HEK293 (cell line): ENCODE measurements around the gene VSTM4.

Source experiments
- CTCF ChIA-PET: fragments of 350-600 bp; formaldehyde crosslinking; extraction: SDS; loops from one replicate; lab custom pipeline; 2021; ENCODE audit warnings: antibody characterized with exemption; lab: Yijun Ruan, JAX
- POLR2A ChIA-PET: fragments of 300-600 bp; formaldehyde crosslinking; extraction: SDS; loops from one replicate; lab custom pipeline; 2020; ENCODE audit warnings: antibody characterized with exemption, inconsistent platforms; lab: Yijun Ruan, JAX
- H3K27ac ChIP-seq: fragments of 200-500 bp; sonication (Bioruptor generic); 2 replicates; pipeline ENCODE4 v1.5.1; 2014; ENCODE audit warnings: low read depth, low read length, control low read depth, inconsistent platforms; ENCODE audit errors: extremely low read depth
- H3K36me3 ChIP-seq, 2 experiments: fragments of 200-500 bp in 1 of 2; sonication (Bioruptor generic) in 1 of 2; 1 replicate in 1 of 2; 2 replicates in 1 of 2; pipeline ENCODE4 v1.5.1; 2014 to 2017; ENCODE audit warnings: inconsistent platforms in 2 of 2, low read length in 2 of 2; ENCODE audit not compliant: control insufficient read depth in 2 of 2, insufficient read depth in 1 of 2
- H3K4me1 ChIP-seq: fragments of 200-500 bp; sonication (Bioruptor generic); 2 replicates; pipeline ENCODE4 v1.5.1; 2014; ENCODE audit warnings: mild to moderate bottlenecking, low read length, inconsistent platforms; ENCODE audit not compliant: control insufficient read depth, insufficient read depth
- H3K4me3 ChIP-seq: 2 replicates; pipeline ENCODE4 v1.5.1; 2011; ENCODE audit warnings: low read depth, mild to moderate bottlenecking, control low read depth, low read length, moderate library complexity
- H3K9me3 ChIP-seq: fragments of 200-500 bp; sonication (Bioruptor generic); 2 replicates; pipeline ENCODE4 v1.5.1; 2014; ENCODE audit warnings: low read depth, low read length, inconsistent platforms; ENCODE audit not compliant: control insufficient read depth, insufficient read depth
- EGR2 ChIP-seq: fragments of 450-650 bp; formaldehyde crosslinking; IDR thresholded peaks from 2 replicates; pipeline ENCODE4 v1.5.1; 2016; ENCODE audit warnings: low read depth, missing biosample characterization, missing genetic modification characterization
- HOXC10 ChIP-seq: sonication (generic); formaldehyde crosslinking; IDR thresholded peaks from 2 replicates; pipeline ENCODE4 v1.8.1; 2023; ENCODE audit warnings: mild to moderate bottlenecking, missing genetic modification reagents
- IKZF3 ChIP-seq: fragments of 450-650 bp; IDR thresholded peaks from 2 replicates; pipeline ENCODE4 v1.5.0; 2018; ENCODE audit warnings: missing biosample characterization, mild to moderate bottlenecking, missing genetic modification characterization, moderate library complexity
- KLF8 ChIP-seq: fragments of 450-650 bp; formaldehyde crosslinking; IDR thresholded peaks from 2 replicates; pipeline ENCODE4 v1.5.1; 2016; ENCODE audit warnings: missing biosample characterization, missing genetic modification characterization
- MEIS1 ChIP-seq: sonication (generic); formaldehyde crosslinking; IDR thresholded peaks from 2 replicates; pipeline ENCODE4 v1.8.1; 2022; ENCODE audit warnings: missing genetic modification reagents, mild to moderate bottlenecking, borderline replicate concordance
- PBX3 ChIP-seq: sonication (generic); formaldehyde crosslinking; IDR thresholded peaks from 2 replicates; pipeline ENCODE4 v1.8.1; 2022; ENCODE audit warnings: mild to moderate bottlenecking, moderate library complexity, missing genetic modification reagents
- PRDM1 ChIP-seq: fragments of 450-650 bp; formaldehyde crosslinking; IDR thresholded peaks from 2 replicates; pipeline ENCODE4; 2016; ENCODE audit warnings: missing biosample characterization, missing genetic modification characterization
- SP2 ChIP-seq: fragments of 450-650 bp; formaldehyde crosslinking; IDR thresholded peaks from 2 replicates; pipeline ENCODE4 v1.5.1; 2016; ENCODE audit warnings: missing biosample characterization, missing genetic modification characterization
- TRIM28 ChIP-seq: IDR thresholded peaks from 2 replicates; pipeline ENCODE4 v1.6.1; 2011; ENCODE audit warnings: low read length, control low read depth, borderline replicate concordance
- WT1 ChIP-seq: fragments of 450-650 bp; formaldehyde crosslinking; IDR thresholded peaks from 2 replicates; pipeline ENCODE4 v1.5.1; 2016; ENCODE audit warnings: missing biosample characterization, missing genetic modification characterization
- ZBTB48 ChIP-seq: fragments of 450-650 bp; formaldehyde crosslinking; IDR thresholded peaks from 2 replicates; pipeline ENCODE4 v1.5.1; 2016; ENCODE audit warnings: missing biosample characterization, missing genetic modification characterization
- ZBTB8A ChIP-seq: fragments of 450-650 bp; formaldehyde crosslinking; IDR thresholded peaks from 2 replicates; pipeline ENCODE4 v1.5.1; 2016; ENCODE audit warnings: missing biosample characterization, missing genetic modification characterization
- ZFP37 ChIP-seq: fragments of 450-650 bp; formaldehyde crosslinking; IDR thresholded peaks from 2 replicates; pipeline ENCODE4 v1.5.1; 2016; ENCODE audit warnings: missing biosample characterization, missing genetic modification characterization
- ZNF148 ChIP-seq: fragments of 450-650 bp; formaldehyde crosslinking; IDR thresholded peaks from 2 replicates; pipeline ENCODE4 v1.5.0; 2017; ENCODE audit warnings: missing biosample characterization, missing genetic modification characterization, borderline replicate concordance
- ZNF169 ChIP-seq: fragments of 450-650 bp; formaldehyde crosslinking; IDR thresholded peaks from 2 replicates; pipeline ENCODE4 v1.5.1; 2016; ENCODE audit warnings: missing biosample characterization, missing genetic modification characterization
- ZNF18 ChIP-seq: fragments of 450-650 bp; formaldehyde crosslinking; IDR thresholded peaks from 2 replicates; pipeline ENCODE4 v1.5.1; 2016; ENCODE audit warnings: missing biosample characterization, missing genetic modification characterization
- ZNF19 ChIP-seq: fragments of 450-650 bp; formaldehyde crosslinking; IDR thresholded peaks from 2 replicates; pipeline ENCODE4; 2016; ENCODE audit warnings: missing biosample characterization, missing genetic modification characterization, low read depth
- ZNF2 ChIP-seq: fragments of 450-650 bp; formaldehyde crosslinking; IDR thresholded peaks from 2 replicates; pipeline ENCODE4 v1.5.1; 2016; ENCODE audit warnings: missing biosample characterization, missing genetic modification characterization
- ZNF221 ChIP-seq: fragments of 450-650 bp; formaldehyde crosslinking; IDR thresholded peaks from 2 replicates; pipeline ENCODE4 v1.5.1; 2017; ENCODE audit warnings: missing biosample characterization, missing genetic modification characterization, borderline replicate concordance
- ZNF292 ChIP-seq: fragments of 450-650 bp; formaldehyde crosslinking; IDR thresholded peaks from 2 replicates; pipeline ENCODE4 v1.5.1; 2016; ENCODE audit warnings: low read depth, missing biosample characterization, missing genetic modification characterization, borderline replicate concordance
- ZNF324 ChIP-seq: fragments of 450-650 bp; formaldehyde crosslinking; IDR thresholded peaks from 2 replicates; pipeline ENCODE4 v1.5.1; 2016; ENCODE audit warnings: missing biosample characterization, missing genetic modification characterization
- ZNF354C ChIP-seq: fragments of 450-650 bp; formaldehyde crosslinking; IDR thresholded peaks from 2 replicates; pipeline ENCODE4 v1.5.1; 2016; ENCODE audit warnings: missing biosample characterization, missing genetic modification characterization, low read depth, borderline replicate concordance
- ZNF394 ChIP-seq: fragments of 450-650 bp; formaldehyde crosslinking; IDR thresholded peaks from 2 replicates; pipeline ENCODE4 v1.5.1; 2016; ENCODE audit warnings: missing biosample characterization, missing genetic modification characterization, mild to moderate bottlenecking, moderate library complexity, borderline replicate concordance
- ZNF449 ChIP-seq: fragments of 450-650 bp; formaldehyde crosslinking; IDR thresholded peaks from 2 replicates; pipeline ENCODE4 v1.5.1; 2017; ENCODE audit warnings: missing biosample characterization, mild to moderate bottlenecking, missing genetic modification characterization, moderate library complexity
- ZNF501 ChIP-seq: fragments of 450-650 bp; formaldehyde crosslinking; IDR thresholded peaks from 2 replicates; pipeline ENCODE4 v1.5.1; 2016; ENCODE audit warnings: missing biosample characterization, missing genetic modification characterization
- ZNF544 ChIP-seq: fragments of 450-650 bp; formaldehyde crosslinking; IDR thresholded peaks from 2 replicates; pipeline ENCODE4 v1.5.0; 2017; ENCODE audit warnings: missing biosample characterization, missing genetic modification characterization
- ZNF561 ChIP-seq: fragments of 450-650 bp; IDR thresholded peaks from 2 replicates; pipeline ENCODE4 v1.5.1; 2018; ENCODE audit warnings: missing biosample characterization, missing genetic modification characterization, borderline replicate concordance
- ZNF580 ChIP-seq: fragments of 450-650 bp; formaldehyde crosslinking; IDR thresholded peaks from 2 replicates; pipeline ENCODE4 v1.5.1; 2016; ENCODE audit warnings: missing biosample characterization, missing genetic modification characterization
- ZNF585B ChIP-seq: fragments of 450-650 bp; formaldehyde crosslinking; IDR thresholded peaks from 2 replicates; pipeline ENCODE4 v1.5.1; 2016; ENCODE audit warnings: missing biosample characterization, missing genetic modification characterization
- ZNF626 ChIP-seq: fragments of 450-650 bp; sonication (Bioruptor Pico); formaldehyde crosslinking; IDR thresholded peaks from 2 replicates; pipeline ENCODE4 v1.5.1; 2018; ENCODE audit warnings: missing biosample characterization, missing genetic modification characterization, inconsistent platforms
- ZNF660 ChIP-seq: fragments of 450-650 bp; IDR thresholded peaks from 2 replicates; pipeline ENCODE4 v1.5.1; 2018; ENCODE audit warnings: missing biosample characterization, mild to moderate bottlenecking, missing genetic modification characterization
- ZNF664 ChIP-seq: fragments of 450-650 bp; formaldehyde crosslinking; IDR thresholded peaks from 2 replicates; pipeline ENCODE4 v1.5.1; 2016; ENCODE audit warnings: missing biosample characterization, missing genetic modification characterization
- ZNF704 ChIP-seq: fragments of 450-650 bp; formaldehyde crosslinking; IDR thresholded peaks from 2 replicates; pipeline ENCODE4 v1.5.1; 2016; ENCODE audit warnings: missing biosample characterization, missing genetic modification characterization
- ZNF785 ChIP-seq: fragments of 450-650 bp; formaldehyde crosslinking; IDR thresholded peaks from 2 replicates; pipeline ENCODE4 v1.5.1; 2016; ENCODE audit warnings: missing biosample characterization, missing genetic modification characterization

The VSTM4 gene

GRCh38 chr10:49140304-49141177 is 25.2 kb upstream of the VSTM4 start:
- no peak overlapping the region for H3K27ac ChIP-seq
- CTCF ChIA-PET, result no interaction called here

GRCh38 chr10:49139846-49140195 is 24.5 kb upstream of the VSTM4 start:
- no peaks in the 10 kb centered on the region for H3K9me3 ChIP-seq
- no peak for TF ChIP-seq ZBTB8A (tag by site-specific recombination)
- no peak for TF ChIP-seq ZNF585B (tag by site-specific recombination)
- TF ChIP-seq IKZF3 (tag by site-specific recombination), result no peak
- TF ChIP-seq ZNF704 (tag by site-specific recombination), result no peak
- no peak for TF ChIP-seq ZNF449 (tag by site-specific recombination)
- no peak for TF ChIP-seq ZNF660 (tag by site-specific recombination)
- no peak for TF ChIP-seq SP2 (tag by site-specific recombination)
- TF ChIP-seq ZNF221 (tag by site-specific recombination), result no peak
- no peak for TF ChIP-seq ZNF19
- TF ChIP-seq ZNF18 (tag by site-specific recombination), result no peak
- TF ChIP-seq ZBTB48 (tag by site-specific recombination), result no peak
- TF ChIP-seq PRDM1 (tag by site-specific recombination), result no peak
- TF ChIP-seq PBX3, result no peak
- TF ChIP-seq ZNF544, result no peak
- TF ChIP-seq, all 188 proteins: peak for 0
- POLR2A ChIA-PET, result no interaction called here
- Histone ChIP-seq H3K4me1 (no peaks in the 10 kb centered on the region), H3K36me3 (no peaks in the 10 kb centered on the region), H3K27ac (no peak overlapping the region), H3K4me3 (no peak overlapping the region)
- CTCF ChIA-PET, result no interaction called here

More at GRCh38 chr10:49140304-49141177, 25.2 kb upstream of the VSTM4 start:
- POLR2A ChIA-PET, result no interaction called here
- Histone ChIP-seq H3K4me3 (no peak overlapping the region), H3K4me1 (no peaks in the 10 kb centered on the region)
- TF ChIP-seq ZNF580 (tag by site-specific recombination) (no peak), ZNF501 (tag by site-specific recombination) (no peak), ZNF354C (tag by site-specific recombination) (no peak), ZNF292 (tag by site-specific recombination) (no peak), WT1 (no peak), ZNF148 (tag by site-specific recombination) (no peak), ZNF561 (no peak), ZFP37 (tag by site-specific recombination) (no peak), ZNF324 (no peak), ZNF664 (tag by site-specific recombination) (no peak), ZNF394 (tag by site-specific recombination) (no peak), TRIM28 (no peak), MEIS1 (CRISPR knock-in tag) (no peak), ZNF785 (tag by site-specific recombination) (no peak), EGR2 (tag by site-specific recombination) (no peak), KLF8 (tag by site-specific recombination) (no peak), ZNF2 (no peak), ZNF169 (tag by site-specific recombination) (no peak), ZNF626 (tag by site-specific recombination) (no peak), HOXC10 (CRISPR knock-in tag) (no peak)
- TF ChIP-seq, all 188 proteins: peak for 0
- Histone ChIP-seq H3K36me3 (no peaks in the 10 kb centered on the region), H3K9me3 (no peaks in the 10 kb centered on the region)
